ENCODE measurements around the gene SCYGR1. TPM values are rescaled to one million over a fixed set of nuclear protein-coding genes. Genes with fewer than 3 reads are reported as not detected.

The SCYGR1 gene
- total RNA-seq, 1 donor from 2014 or later, result not detected

Other genes with a start within 250 kb of the SCYGR1 start
- under 0.01 and 0.12 TPM in 2 replicates for gene COL4A4, start 223.7 kb downstream of the SCYGR1 start, total RNA-seq
- not detected in 2 replicates for gene COL4A3, start 223.3 kb downstream of the SCYGR1 start, total RNA-seq
- gene MFF, start 62.7 kb downstream of the SCYGR1 start, total RNA-seq, result 96.4 and 108 TPM in 2 replicates
- gene TM4SF20, start 8.6 kb downstream of the SCYGR1 start, total RNA-seq, result not detected in 2 replicates
- gene AGFG1, start 84.2 kb upstream of the SCYGR1 start, total RNA-seq, result 62.4 and 68.7 TPM in 2 replicates
- gene SCYGR2, start 210.9 kb upstream of the SCYGR1 start, total RNA-seq, result not detected in 2 replicates
- not detected in 2 replicates for gene SCYGR3, start 226.9 kb upstream of the SCYGR1 start, total RNA-seq
- gene SCYGR4, start 229.5 kb upstream of the SCYGR1 start, total RNA-seq, result not detected in 2 replicates